GM23338 (cell line): ENCODE measurements around the gene PPME1. TPM values are rescaled to one million over a fixed set of nuclear protein-coding genes. Genes with fewer than 3 reads are reported as not detected.

ENCODE experiments used
- ATAC-seq: fragments of 200-7000 bp; cut with Tn5 transposase; 3 replicates; pipeline ENCODE4 v1.9.1; 2020
- DNase-seq: peaks from one replicate; pipeline ENCODE4 v3.0.0-alpha.2; 2015; ENCODE audit warnings: low spot score
- H2AFZ ChIP-seq: fragments of 200-600 bp; sonication (generic); 2 replicates; pipeline ENCODE4 v1.8.0; 2016; ENCODE audit warnings: antibody characterized with exemption, mild to moderate bottlenecking, moderate library complexity
- H3F3A ChIP-seq: fragments of 200-600 bp; sonication (generic); replicated peaks from 2 replicates; pipeline ENCODE4 v1.8.0; 2017; ENCODE audit warnings: antibody characterized with exemption, mixed run types, low read depth
- H3K27ac ChIP-seq: fragments of 200-600 bp; sonication (generic); 2 replicates; pipeline ENCODE4 v1.6.1; 2016; ENCODE audit warnings: low read depth
- H3K27me3 ChIP-seq: fragments of 200-600 bp; sonication (generic); 2 replicates; pipeline ENCODE4 v1.8.0; 2016; ENCODE audit warnings: mild to moderate bottlenecking, mixed run types, moderate library complexity; ENCODE audit not compliant: insufficient read depth
- H3K36me3 ChIP-seq: fragments of 200-600 bp; sonication (generic); 2 replicates; pipeline ENCODE4 v1.8.0; 2016; ENCODE audit warnings: mild to moderate bottlenecking; ENCODE audit not compliant: insufficient read depth
- H3K4me1 ChIP-seq: fragments of 200-600 bp; sonication (generic); 2 replicates; pipeline ENCODE4 v1.8.0; 2016; ENCODE audit warnings: mild to moderate bottlenecking, moderate library complexity; ENCODE audit not compliant: insufficient read depth
- H3K4me2 ChIP-seq: fragments of 200-600 bp; sonication (generic); 2 replicates; pipeline ENCODE4 v1.7.1; 2017; ENCODE audit warnings: mixed run types
- H3K4me3 ChIP-seq: fragments of 200-600 bp; sonication (generic); 2 replicates; pipeline ENCODE4 v1.6.1; 2016; ENCODE audit warnings: mixed run types
- H3K79me2 ChIP-seq: fragments of 200-600 bp; sonication (generic); replicated peaks from 2 replicates; pipeline ENCODE4 v1.8.0; 2017; ENCODE audit warnings: mild to moderate bottlenecking; ENCODE audit not compliant: insufficient read depth
- H3K9me2 ChIP-seq: fragments of 200-600 bp; sonication (generic); 2 replicates; pipeline ENCODE4 v1.8.0; 2017; ENCODE audit not compliant: insufficient read depth
- H4K20me1 ChIP-seq: fragments of 200-600 bp; sonication (generic); replicated peaks from 2 replicates; pipeline ENCODE4 v1.8.0; 2017; ENCODE audit warnings: mild to moderate bottlenecking; ENCODE audit not compliant: insufficient read depth
- H3K27ac Mint-ChIP-seq: 2 replicates; pipeline ENCODE4 v1.8.0; 2020; ENCODE audit warnings: inconsistent platforms, mild to moderate bottlenecking, moderate library complexity, mixed read lengths
- H3K27me3 Mint-ChIP-seq: 3 replicates; pipeline ENCODE4 v1.8.0; 2022; ENCODE audit warnings: low read depth, mild to moderate bottlenecking, moderate library complexity, mixed read lengths, inconsistent platforms; ENCODE audit not compliant: insufficient read depth, poor library complexity
- H3K36me3 Mint-ChIP-seq: 3 replicates; pipeline ENCODE4 v1.8.0; 2021; ENCODE audit warnings: low read depth, mild to moderate bottlenecking, inconsistent platforms, moderate library complexity, mixed read lengths
- H3K4me1 Mint-ChIP-seq: 3 replicates; pipeline ENCODE4 v1.8.0; 2020; ENCODE audit warnings: mild to moderate bottlenecking, inconsistent platforms, mixed read lengths
- H3K4me3 Mint-ChIP-seq: 3 replicates; pipeline ENCODE4 v1.8.0; 2021; ENCODE audit warnings: moderate library complexity, mild to moderate bottlenecking, inconsistent platforms, mixed read lengths
- H3K9me3 Mint-ChIP-seq: 3 replicates; pipeline ENCODE4 v1.8.0; 2020; ENCODE audit warnings: moderate library complexity, mild to moderate bottlenecking, inconsistent platforms, mixed read lengths
- CREB1 ChIP-seq: fragments of 250-450 bp; sonication (Bioruptor Pico); IDR thresholded peaks from 2 replicates; pipeline ENCODE4 v1.5.0; 2020; ENCODE audit warnings: low read depth, mild to moderate bottlenecking, moderate library complexity
- EZH2 ChIP-seq: fragments of 200-600 bp; sonication (generic); IDR thresholded peaks from one replicate; pipeline ENCODE4 v1.8.0; 2017; ENCODE audit warnings: antibody characterized with exemption, mild to moderate bottlenecking, low read depth; ENCODE audit not compliant: unreplicated experiment
- EZH2phosphoT487 ChIP-seq: fragments of 200-600 bp; sonication (generic); IDR thresholded peaks from one replicate; pipeline ENCODE4 v1.8.1; 2018; ENCODE audit warnings: antibody characterized with exemption; ENCODE audit not compliant: unreplicated experiment
- JUNB ChIP-seq: IDR thresholded peaks from one replicate; pipeline ENCODE4 v1.6.1; 2016; ENCODE audit warnings: antibody characterized with exemption; ENCODE audit not compliant: unreplicated experiment
- NANOG ChIP-seq: IDR thresholded peaks from 2 replicates; pipeline ENCODE4 v1.6.1; 2016; ENCODE audit warnings: antibody characterized with exemption, borderline replicate concordance
- POLR2AphosphoS5 ChIP-seq: IDR thresholded peaks from 2 replicates; pipeline ENCODE4 v1.6.1; 2016; ENCODE audit warnings: antibody characterized with exemption, low read depth
- STAT1 ChIP-seq: IDR thresholded peaks from one replicate; pipeline ENCODE4 v1.6.1; 2016; ENCODE audit warnings: antibody characterized with exemption; ENCODE audit not compliant: unreplicated experiment
- ZNF114 ChIP-seq: fragments of 250-450 bp; sonication (Bioruptor Pico); IDR thresholded peaks from 2 replicates; pipeline ENCODE4 v1.5.0; 2020; ENCODE audit warnings: mild to moderate bottlenecking, moderate library complexity
- ZNF331 ChIP-seq: fragments of 250-450 bp; sonication (Bioruptor Pico); IDR thresholded peaks from 2 replicates; pipeline ENCODE4 v1.5.0; 2020; ENCODE audit warnings: low read depth, mild to moderate bottlenecking, moderate library complexity
- polyA plus RNA-seq: library from polyadenylated mRNA; unstranded; fragments of >200 nt; fragmentation: Nextera tagmentation; extraction: Ambion mirVana; gene quantifications from 2 replicates; pipeline ENCODE4 v1.2.1, GENCODE V29; 2016
- total RNA-seq: library from RNA; depleted of rRNA; stranded (reverse); fragments of >200 nt; shearing (Covaris generic); gene quantifications from 2 replicates; pipeline ENCODE4 v1.2.3, GENCODE V29; 2014
- TF ChIP-seq, protein P1 (sequence below): IDR thresholded peaks from one replicate; pipeline ENCODE4 v1.6.1; 2018; ENCODE audit warnings: antibody characterized with exemption; ENCODE audit not compliant: unreplicated experiment
- TF ChIP-seq, protein P2 (sequence below): IDR thresholded peaks from 2 replicates; pipeline ENCODE4 v1.6.1; 2016; ENCODE audit warnings: antibody characterized with exemption

Gene PPME1
- total and polyA plus RNA-seq, 2 experiments from 2014 or later = 32.1 to 37.2 TPM

- H3K27ac ChIP-seq = peak overlapping the region; percentile 27; the same call in 1 of the 2 replicates
- peaks cover 10% of the 10 kb centered on the region for H4K20me1 ChIP-seq
- Mint-ChIP-seq H3K27me3 (no peaks in the 10 kb centered on the region), H3K36me3 (no peaks in the 10 kb centered on the region), H3K9me3 (no peaks in the 10 kb centered on the region), H3K4me1 (peaks cover 15% of the 10 kb centered on the region; the same call in 2 of the 3 replicates), H3K27ac (peak overlapping the region; percentile 64), H3K4me3 (no peak overlapping the region)
- no peak overlapping the region for H2AFZ ChIP-seq
- TF ChIP-seq ZNF331 (CRISPR knock-in tag) = no peak
- no peak for TF ChIP-seq EZH2phosphoT487
- H3K4me1 ChIP-seq = peaks cover 27% of the 10 kb centered on the region
- ATAC-seq (no peak), DNase-seq (no peak)
- no peak overlapping the region for H3K4me3 ChIP-seq
- H3F3A ChIP-seq = no peaks in the 10 kb centered on the region
- no peaks in the 10 kb centered on the region for H3K9me2 ChIP-seq
- H3K79me2 ChIP-seq = peaks cover 92% of the 10 kb centered on the region
- no peaks in the 10 kb centered on the region for H3K27me3 ChIP-seq
- H3K36me3 ChIP-seq = no peaks in the 10 kb centered on the region
- 0 out of 2 replicates have a peak overlapping the region, but pooled peaks have one; percentile 22 for H3K4me2 ChIP-seq
Measured at GRCh38 chr11:74179234-74180052, 8.4 kb downstream of the PPME1 start.

DNA sequence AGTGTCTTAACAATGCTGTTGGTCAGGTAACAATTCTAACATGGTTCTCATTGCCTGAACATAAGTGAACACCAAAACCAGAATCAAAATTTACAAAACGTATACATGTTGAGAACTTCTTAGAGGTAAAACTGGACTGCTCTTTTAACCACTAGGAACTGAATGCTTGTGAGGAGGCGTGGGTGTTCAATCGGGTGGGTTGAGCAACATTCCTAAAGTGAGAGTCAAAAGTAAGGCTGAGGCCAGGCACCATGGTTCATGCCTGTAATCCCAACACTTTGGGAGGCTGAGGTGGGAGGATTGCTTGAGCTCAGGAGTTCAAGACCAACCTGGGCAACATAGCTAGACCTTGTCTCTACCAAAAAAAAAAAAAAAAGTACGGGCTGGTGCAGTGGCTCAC, 11.5 kb downstream of the PPME1 start:
- no peak overlapping the region for H2AFZ ChIP-seq
- no peak overlapping the region for H3K4me3 ChIP-seq
- peaks cover 15% of the 10 kb centered on the region; the same call in 2 of the 3 replicates for H3K4me1 Mint-ChIP-seq
- no peaks in the 10 kb centered on the region for H3F3A ChIP-seq
- no peaks in the 10 kb centered on the region for H3K9me3 Mint-ChIP-seq
- DNase-seq (no peak), ATAC-seq (no peak)
- H3K27me3 ChIP-seq = no peaks in the 10 kb centered on the region
- H3K4me3 Mint-ChIP-seq = no peak overlapping the region
- H3K27ac Mint-ChIP-seq = no peak overlapping the region
- H3K79me2 ChIP-seq = peaks cover 87% of the 10 kb centered on the region
- H3K4me2 ChIP-seq = no peak overlapping the region
- no peaks in the 10 kb centered on the region for H3K36me3 Mint-ChIP-seq
- H3K4me1 ChIP-seq = peaks cover 20% of the 10 kb centered on the region
- TF ChIP-seq EZH2phosphoT487 = no peak
- TF ChIP-seq ZNF331 (CRISPR knock-in tag) = no peak
- TF ChIP-seq, protein P1, sequence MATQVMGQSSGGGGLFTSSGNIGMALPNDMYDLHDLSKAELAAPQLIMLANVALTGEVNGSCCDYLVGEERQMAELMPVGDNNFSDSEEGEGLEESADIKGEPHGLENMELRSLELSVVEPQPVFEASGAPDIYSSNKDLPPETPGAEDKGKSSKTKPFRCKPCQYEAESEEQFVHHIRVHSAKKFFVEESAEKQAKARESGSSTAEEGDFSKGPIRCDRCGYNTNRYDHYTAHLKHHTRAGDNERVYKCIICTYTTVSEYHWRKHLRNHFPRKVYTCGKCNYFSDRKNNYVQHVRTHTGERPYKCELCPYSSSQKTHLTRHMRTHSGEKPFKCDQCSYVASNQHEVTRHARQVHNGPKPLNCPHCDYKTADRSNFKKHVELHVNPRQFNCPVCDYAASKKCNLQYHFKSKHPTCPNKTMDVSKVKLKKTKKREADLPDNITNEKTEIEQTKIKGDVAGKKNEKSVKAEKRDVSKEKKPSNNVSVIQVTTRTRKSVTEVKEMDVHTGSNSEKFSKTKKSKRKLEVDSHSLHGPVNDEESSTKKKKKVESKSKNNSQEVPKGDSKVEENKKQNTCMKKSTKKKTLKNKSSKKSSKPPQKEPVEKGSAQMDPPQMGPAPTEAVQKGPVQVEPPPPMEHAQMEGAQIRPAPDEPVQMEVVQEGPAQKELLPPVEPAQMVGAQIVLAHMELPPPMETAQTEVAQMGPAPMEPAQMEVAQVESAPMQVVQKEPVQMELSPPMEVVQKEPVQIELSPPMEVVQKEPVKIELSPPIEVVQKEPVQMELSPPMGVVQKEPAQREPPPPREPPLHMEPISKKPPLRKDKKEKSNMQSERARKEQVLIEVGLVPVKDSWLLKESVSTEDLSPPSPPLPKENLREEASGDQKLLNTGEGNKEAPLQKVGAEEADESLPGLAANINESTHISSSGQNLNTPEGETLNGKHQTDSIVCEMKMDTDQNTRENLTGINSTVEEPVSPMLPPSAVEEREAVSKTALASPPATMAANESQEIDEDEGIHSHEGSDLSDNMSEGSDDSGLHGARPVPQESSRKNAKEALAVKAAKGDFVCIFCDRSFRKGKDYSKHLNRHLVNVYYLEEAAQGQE = no peak
- no peak for TF ChIP-seq JUNB
- no peak for TF ChIP-seq POLR2AphosphoS5
- TF ChIP-seq ZNF114 = no peak
- TF ChIP-seq STAT1 = no peak
- TF ChIP-seq EZH2 = no peak
- TF ChIP-seq, protein P2, sequence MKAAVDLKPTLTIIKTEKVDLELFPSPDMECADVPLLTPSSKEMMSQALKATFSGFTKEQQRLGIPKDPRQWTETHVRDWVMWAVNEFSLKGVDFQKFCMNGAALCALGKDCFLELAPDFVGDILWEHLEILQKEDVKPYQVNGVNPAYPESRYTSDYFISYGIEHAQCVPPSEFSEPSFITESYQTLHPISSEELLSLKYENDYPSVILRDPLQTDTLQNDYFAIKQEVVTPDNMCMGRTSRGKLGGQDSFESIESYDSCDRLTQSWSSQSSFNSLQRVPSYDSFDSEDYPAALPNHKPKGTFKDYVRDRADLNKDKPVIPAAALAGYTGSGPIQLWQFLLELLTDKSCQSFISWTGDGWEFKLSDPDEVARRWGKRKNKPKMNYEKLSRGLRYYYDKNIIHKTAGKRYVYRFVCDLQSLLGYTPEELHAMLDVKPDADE = no peak
- TF ChIP-seq NANOG = no peak
- no peak for TF ChIP-seq CREB1
- no peaks in the 10 kb centered on the region for H3K9me2 ChIP-seq
- no peaks in the 10 kb centered on the region for H3K36me3 ChIP-seq
- peaks cover 18% of the 10 kb centered on the region for H4K20me1 ChIP-seq
- H3K27ac ChIP-seq = no peak overlapping the region
- no peaks in the 10 kb centered on the region for H3K27me3 Mint-ChIP-seq
